ENCODE results near the gene CNTN6.

DNA sequence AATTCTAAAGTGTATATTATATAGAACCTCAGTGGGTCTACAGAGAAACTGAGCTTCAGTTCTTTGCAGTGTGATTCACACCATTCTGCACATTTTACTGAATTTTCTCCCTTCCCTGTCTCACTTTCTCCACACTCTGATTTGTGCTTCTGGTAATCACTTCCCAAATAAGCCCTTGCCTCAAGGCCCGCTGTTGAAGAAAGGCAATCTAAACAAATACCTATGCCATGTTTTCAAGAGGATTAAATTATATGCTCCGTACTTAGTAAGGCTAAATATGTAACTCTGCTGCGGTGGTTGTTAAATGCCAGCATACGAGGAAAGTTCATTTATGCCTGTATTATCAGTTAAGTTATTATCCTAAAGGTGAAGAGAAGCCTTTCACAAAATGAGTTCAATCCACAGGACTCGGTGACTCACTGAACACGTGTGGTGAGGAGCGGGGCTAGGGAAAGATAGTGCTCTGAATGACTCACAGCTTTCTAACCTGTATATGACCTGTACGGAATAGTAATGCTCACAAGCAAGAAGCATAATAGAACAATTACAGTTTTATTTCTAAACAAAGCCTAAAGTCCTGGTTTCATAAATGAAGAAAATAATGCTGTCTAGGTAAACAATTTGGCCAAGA lies 25.1 kb downstream of the CNTN6 start:
- TF ChIP-seq MAFK (IDR thresholded peaks at IDR 0.05; ENCODE audit: partially characterized antibody) (no peak), KDM5A (IDR thresholded peaks at IDR 0.05) (no peak)
